Cardiac fibroblast (primary cell): ENCODE data around the gene PTPN4.
A peak's percentile ranks its signal among the peaks of the same experiment; 100 is the strongest.

Experiments used
- DNase-seq, 2 donors: peaks; one replicate each; pipeline versions ENCODE4 v3.0.0 to v3.0.0-alpha.2; 2010; ENCODE audit warnings: low read depth in 2 of 2
- H3K4me3 ChIP-seq, 2 donors: replicated peaks in 1 of 2; 1 replicate in 1 of 2; 2 replicates in 1 of 2; pipeline ENCODE4 v1.5.1; 2011; ENCODE audit warnings: low read depth in 2 of 2, low read length in 2 of 2, mild to moderate bottlenecking in 2 of 2, moderate library complexity in 1 of 2
- CTCF ChIP-seq: IDR thresholded peaks from one replicate; pipeline ENCODE4 v1.5.1; 2011; ENCODE audit warnings: low read depth, mild to moderate bottlenecking, low read length, inconsistent platforms

PTPN4 gene

GRCh38 chr2:119771331-119771730 lies 11.6 kb downstream of the PTPN4 start:
- no peak for TF ChIP-seq CTCF
- no peak for DNase-seq
- H3K4me3 ChIP-seq = no peak overlapping the region

DNA sequence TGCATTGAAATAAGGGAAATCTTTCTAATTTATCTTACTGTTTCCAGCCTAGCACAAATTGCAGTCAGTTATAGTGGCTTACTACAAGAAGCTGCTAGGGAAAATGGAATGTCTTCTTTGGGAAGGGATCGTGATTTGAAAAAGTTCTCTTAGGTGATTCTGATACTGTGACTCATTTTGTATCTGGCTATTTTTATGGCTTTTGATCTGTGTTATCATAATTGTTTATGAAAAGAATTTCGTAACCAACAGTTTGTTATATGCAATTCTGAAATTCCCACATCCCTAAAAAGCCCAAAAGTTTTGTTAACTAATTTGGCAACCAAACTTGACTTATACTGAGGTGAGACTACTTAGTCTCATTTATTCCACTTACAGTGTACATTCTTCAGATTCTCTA lies 12.4 kb downstream of the PTPN4 start:
- H3K4me3 ChIP-seq = no peak overlapping the region
- TF ChIP-seq CTCF = no peak
- DNase-seq = peak in 1 of 2 donors; percentile 7

- TF ChIP-seq CTCF = no peak
- DNase-seq = no peak
- H3K4me3 ChIP-seq = no peak overlapping the region
These were observed 13.0 kb downstream of the PTPN4 start for GRCh38 chr2:119772767-119773166.

DNA sequence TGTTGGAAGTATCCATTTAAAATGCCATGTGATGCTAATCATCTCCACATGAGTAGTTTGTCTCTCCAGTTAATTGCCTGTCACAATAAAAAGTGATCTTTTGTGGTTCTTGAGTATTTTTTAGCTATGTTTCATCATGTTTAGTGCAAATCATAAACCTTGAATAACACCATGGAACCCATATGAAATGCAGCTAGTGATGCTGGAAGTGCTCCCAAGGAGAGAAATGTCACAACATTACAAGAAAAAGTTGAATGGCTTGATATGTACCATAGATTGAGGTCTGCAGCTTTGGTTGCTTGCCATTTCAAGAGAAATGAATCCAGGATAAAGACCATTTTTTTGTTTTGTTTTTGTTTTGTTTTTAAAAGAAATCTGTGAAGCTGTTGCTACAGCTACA lies 14.3 kb downstream of the PTPN4 start:
- no peak overlapping the region for H3K4me3 ChIP-seq
- TF ChIP-seq CTCF = no peak
- no peak for DNase-seq

- no peak for TF ChIP-seq CTCF
- H3K4me3 ChIP-seq = no peak overlapping the region
- no peak for DNase-seq
These were observed 15.4 kb downstream of the PTPN4 start for GRCh38 chr2:119775102-119775501.

DNA sequence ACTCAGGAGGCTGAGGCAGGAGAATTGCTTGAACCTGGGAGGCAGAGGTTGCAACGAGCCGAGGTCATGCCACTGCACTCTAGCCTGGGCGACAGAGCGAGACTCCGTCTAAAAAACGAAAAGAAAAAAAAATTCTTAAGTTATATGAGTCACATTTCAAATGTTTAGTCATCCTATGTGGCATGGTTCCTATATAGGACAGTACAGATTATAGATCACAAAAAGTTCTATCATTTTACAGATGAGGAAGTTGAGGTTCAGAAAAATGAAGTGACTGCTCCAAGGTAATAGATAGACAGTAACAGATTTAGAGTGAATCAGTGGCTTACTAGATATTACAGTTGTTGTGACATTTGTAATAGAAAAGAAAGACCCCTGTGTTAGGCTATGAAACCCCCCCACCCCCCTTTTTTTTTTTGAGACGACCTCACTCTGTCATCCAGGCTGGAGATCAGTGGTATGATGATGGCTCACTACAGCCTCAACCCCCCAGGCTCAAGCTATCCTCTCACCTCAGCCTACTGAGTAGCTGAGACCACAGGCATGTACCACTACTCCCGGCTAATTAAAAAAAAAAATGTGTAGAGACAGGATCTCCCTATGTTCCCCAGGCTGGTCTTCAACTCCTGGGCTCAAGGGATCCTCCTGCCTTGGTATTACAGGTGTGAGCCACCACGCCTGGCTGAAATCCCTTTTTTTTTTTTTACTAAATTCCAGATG lies 22.7 kb downstream of the PTPN4 start:
- no peak overlapping the region for H3K4me3 ChIP-seq
- no peak for DNase-seq

More for the DNA sequence above, 22.7 kb downstream of the PTPN4 start:
- no peak for TF ChIP-seq CTCF
